PC-3 (cell line): Measurements from ENCODE around the gene OR2A25.

Source experiments
- CTCF ChIP-seq: fragments of 300-600 bp; sonication (generic); conservative IDR thresholded peaks from 2 replicates; pipeline ENCODE4 v1.5.1; 2017; ENCODE audit warnings: antibody characterized with exemption, low read depth, mild to moderate bottlenecking, low read length
- EZH2 ChIP-seq: fragments of 300-600 bp; sonication (generic); IDR thresholded peaks from one replicate; pipeline ENCODE4 v1.6.1; 2017; ENCODE audit warnings: antibody characterized with exemption, mild to moderate bottlenecking, low read length; ENCODE audit not compliant: unreplicated experiment

- TF ChIP-seq CTCF (no peak), EZH2 (no peak)
Measured at GRCh38 chr7:144118341-144118740, 48.7 kb downstream of the OR2A25 start.
